ENCODE data around the gene KIF18A. TPM values are rescaled to one million over a fixed set of nuclear protein-coding genes. Genes with fewer than 3 reads are reported as not detected.

The KIF18A gene
- total RNA-seq, 1 experiment from 2014 or later = 20.6 TPM

- TF ChIP-seq ZNF281 (CRISPR knock-in tag; IDR thresholded peaks at IDR 0.05) = no peak
- TF ChIP-seq ESRRA (CRISPR knock-in tag; IDR thresholded peaks at IDR 0.05; ENCODE audit: borderline replicate concordance) = peak; percentile 79; the same call in 1 of the 2 replicates
- TF ChIP-seq ZNF263 (CRISPR knock-in tag; IDR thresholded peaks at IDR 0.05; ENCODE audit: low read depth) = no peak
- no peak for TF ChIP-seq CBFB (CRISPR knock-in tag; IDR thresholded peaks at IDR 0.05; ENCODE audit: low read depth)
- TF ChIP-seq NFYB (CRISPR knock-in tag; conservative IDR thresholded peaks at IDR 0.05; ENCODE audit: low read depth) = no peak
- no peak for TF ChIP-seq AFF4 (CRISPR knock-in tag; IDR thresholded peaks at IDR 0.05; ENCODE audit: borderline replicate concordance)
- no peak for TF ChIP-seq NFATC4 (CRISPR knock-in tag; IDR thresholded peaks at IDR 0.05)
- no peak for TF ChIP-seq NR1H2 (CRISPR knock-in tag; IDR thresholded peaks at IDR 0.05)
- no peak for TF ChIP-seq ZNF138 (CRISPR knock-in tag; conservative IDR thresholded peaks at IDR 0.05)
- TF ChIP-seq GABPB1 (CRISPR knock-in tag; IDR thresholded peaks at IDR 0.05) = peak; percentile 81
- no peak for TF ChIP-seq ATF3 (CRISPR knock-in tag; conservative IDR thresholded peaks at IDR 0.05)
- no peak for TF ChIP-seq E2F1 (CRISPR knock-in tag; IDR thresholded peaks at IDR 0.05)
- TF ChIP-seq, protein P1, sequence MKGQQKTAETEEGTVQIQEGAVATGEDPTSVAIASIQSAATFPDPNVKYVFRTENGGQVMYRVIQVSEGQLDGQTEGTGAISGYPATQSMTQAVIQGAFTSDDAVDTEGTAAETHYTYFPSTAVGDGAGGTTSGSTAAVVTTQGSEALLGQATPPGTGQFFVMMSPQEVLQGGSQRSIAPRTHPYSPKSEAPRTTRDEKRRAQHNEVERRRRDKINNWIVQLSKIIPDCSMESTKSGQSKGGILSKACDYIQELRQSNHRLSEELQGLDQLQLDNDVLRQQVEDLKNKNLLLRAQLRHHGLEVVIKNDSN (CRISPR knock-in tag; IDR thresholded peaks at IDR 0.05) = no peak
- no peak for TF ChIP-seq MLX (CRISPR knock-in tag; IDR thresholded peaks at IDR 0.05)
- TF ChIP-seq, protein P2, sequence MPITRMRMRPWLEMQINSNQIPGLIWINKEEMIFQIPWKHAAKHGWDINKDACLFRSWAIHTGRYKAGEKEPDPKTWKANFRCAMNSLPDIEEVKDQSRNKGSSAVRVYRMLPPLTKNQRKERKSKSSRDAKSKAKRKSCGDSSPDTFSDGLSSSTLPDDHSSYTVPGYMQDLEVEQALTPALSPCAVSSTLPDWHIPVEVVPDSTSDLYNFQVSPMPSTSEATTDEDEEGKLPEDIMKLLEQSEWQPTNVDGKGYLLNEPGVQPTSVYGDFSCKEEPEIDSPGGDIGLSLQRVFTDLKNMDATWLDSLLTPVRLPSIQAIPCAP (CRISPR knock-in tag; IDR thresholded peaks at IDR 0.05) = no peak
- TF ChIP-seq, protein P3, sequence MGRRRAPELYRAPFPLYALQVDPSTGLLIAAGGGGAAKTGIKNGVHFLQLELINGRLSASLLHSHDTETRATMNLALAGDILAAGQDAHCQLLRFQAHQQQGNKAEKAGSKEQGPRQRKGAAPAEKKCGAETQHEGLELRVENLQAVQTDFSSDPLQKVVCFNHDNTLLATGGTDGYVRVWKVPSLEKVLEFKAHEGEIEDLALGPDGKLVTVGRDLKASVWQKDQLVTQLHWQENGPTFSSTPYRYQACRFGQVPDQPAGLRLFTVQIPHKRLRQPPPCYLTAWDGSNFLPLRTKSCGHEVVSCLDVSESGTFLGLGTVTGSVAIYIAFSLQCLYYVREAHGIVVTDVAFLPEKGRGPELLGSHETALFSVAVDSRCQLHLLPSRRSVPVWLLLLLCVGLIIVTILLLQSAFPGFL (CRISPR knock-in tag; IDR thresholded peaks at IDR 0.05; ENCODE audit: borderline replicate concordance) = 0 out of 2 replicates have a peak, but pooled peaks have one; percentile 58
- TF ChIP-seq, protein P4, sequence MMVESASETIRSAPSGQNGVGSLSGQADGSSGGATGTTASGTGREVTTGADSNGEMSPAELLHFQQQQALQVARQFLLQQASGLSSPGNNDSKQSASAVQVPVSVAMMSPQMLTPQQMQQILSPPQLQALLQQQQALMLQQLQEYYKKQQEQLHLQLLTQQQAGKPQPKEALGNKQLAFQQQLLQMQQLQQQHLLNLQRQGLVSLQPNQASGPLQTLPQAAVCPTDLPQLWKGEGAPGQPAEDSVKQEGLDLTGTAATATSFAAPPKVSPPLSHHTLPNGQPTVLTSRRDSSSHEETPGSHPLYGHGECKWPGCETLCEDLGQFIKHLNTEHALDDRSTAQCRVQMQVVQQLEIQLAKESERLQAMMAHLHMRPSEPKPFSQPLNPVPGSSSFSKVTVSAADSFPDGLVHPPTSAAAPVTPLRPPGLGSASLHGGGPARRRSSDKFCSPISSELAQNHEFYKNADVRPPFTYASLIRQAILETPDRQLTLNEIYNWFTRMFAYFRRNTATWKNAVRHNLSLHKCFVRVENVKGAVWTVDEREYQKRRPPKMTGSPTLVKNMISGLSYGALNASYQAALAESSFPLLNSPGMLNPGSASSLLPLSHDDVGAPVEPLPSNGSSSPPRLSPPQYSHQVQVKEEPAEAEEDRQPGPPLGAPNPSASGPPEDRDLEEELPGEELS (CRISPR knock-in tag; IDR thresholded peaks at IDR 0.05) = peak; percentile 89
- no peak for TF ChIP-seq STAT6 (CRISPR knock-in tag; conservative IDR thresholded peaks at IDR 0.05; ENCODE audit: low read depth)
- no peak for TF ChIP-seq E2F4 (CRISPR knock-in tag; IDR thresholded peaks at IDR 0.05; ENCODE audit: borderline replicate concordance, low read depth)
Observed at GRCh38 chr11:28110108-28110820, 2.3 kb upstream of the KIF18A start (continued).
